GM21723 (cell line): ENCODE results near the gene CRKL.
"Not testable (repeated sequence)": the region's sequence is repeated elsewhere in the genome, so short reads cannot be mapped to it uniquely, and the experiment has no call there.

ENCODE experiments used
- ATAC-seq: cut with Tn5 transposase; IDR thresholded peaks from one replicate; pipeline ENCODE4 v1.9.1; 2021; ENCODE audit warnings: mild to moderate bottlenecking, moderate library complexity; ENCODE audit not compliant: unreplicated experiment

CRKL gene

DNA sequence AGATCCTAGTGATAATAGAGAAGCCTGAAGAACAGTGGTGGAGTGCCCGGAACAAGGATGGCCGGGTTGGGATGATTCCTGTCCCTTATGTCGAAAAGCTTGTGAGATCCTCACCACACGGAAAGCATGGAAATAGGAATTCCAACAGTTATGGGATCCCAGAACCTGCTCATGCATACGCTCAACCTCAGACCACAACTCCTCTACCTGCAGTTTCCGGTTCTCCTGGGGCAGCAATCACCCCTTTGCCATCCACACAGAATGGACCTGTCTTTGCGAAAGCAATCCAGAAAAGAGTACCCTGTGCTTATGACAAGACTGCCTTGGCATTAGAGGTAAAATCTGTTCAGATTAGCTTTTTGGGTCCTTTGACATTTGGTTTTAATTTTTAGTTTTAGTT is 16.7 kb downstream of the CRKL start:
- no peak for ATAC-seq

DNA sequence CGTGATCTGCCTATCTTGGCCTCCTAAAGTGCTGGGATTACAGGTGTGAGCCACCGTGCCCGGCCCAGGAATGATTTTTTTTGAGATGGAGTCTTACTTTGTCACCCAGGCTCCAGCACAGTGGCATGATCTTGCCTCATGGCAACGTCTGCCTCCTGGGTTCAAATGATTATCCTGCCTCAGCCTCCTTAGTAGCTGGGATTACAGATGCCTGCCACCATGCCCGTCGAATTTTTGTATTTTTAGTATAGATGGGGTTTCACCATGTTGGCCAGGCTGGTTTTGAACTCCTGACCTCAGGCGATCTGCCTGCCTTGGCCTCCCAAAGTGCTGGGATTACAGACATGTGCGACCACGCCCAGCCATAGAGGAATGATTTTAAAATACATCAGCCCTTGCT is 17.8 kb downstream of the CRKL start:
- not testable (repeated sequence) for ATAC-seq

DNA sequence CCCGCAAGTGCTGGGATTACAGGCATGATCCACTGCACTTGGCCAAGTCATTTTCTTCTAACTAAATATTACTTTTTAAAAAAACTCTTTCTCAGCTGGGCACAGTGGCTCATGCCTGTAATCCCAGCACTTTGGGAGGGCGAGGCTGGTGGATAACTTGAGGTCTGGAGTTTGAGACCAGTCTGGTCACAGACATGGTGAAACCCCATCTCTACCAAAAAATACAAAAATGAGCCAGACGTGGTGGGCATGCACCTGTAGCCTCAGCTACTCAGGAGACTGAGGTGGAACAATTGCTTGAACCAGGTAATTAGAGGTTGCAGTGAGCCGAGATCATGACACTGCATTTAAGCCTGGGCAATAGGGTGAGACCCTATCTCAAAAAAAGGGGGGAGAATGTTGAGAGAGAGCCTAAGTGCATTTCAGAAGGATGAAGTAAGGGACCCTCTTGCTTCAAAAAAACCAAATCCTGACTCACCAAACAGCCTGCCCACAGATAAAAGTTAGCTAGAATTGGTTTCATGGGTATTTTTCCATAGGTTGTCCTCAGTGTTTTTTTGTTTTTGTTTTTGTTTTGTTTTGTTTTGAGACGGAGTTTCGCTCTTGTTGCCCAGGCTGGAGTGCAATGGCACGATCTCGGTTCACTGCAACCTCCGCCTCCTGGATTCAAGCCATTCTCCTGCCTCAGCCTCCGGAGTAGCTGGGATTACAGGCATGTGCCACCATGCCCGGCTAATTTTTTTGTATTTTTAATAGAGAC is 18.8 kb downstream of the CRKL start:
- not testable (repeated sequence) for ATAC-seq

DNA sequence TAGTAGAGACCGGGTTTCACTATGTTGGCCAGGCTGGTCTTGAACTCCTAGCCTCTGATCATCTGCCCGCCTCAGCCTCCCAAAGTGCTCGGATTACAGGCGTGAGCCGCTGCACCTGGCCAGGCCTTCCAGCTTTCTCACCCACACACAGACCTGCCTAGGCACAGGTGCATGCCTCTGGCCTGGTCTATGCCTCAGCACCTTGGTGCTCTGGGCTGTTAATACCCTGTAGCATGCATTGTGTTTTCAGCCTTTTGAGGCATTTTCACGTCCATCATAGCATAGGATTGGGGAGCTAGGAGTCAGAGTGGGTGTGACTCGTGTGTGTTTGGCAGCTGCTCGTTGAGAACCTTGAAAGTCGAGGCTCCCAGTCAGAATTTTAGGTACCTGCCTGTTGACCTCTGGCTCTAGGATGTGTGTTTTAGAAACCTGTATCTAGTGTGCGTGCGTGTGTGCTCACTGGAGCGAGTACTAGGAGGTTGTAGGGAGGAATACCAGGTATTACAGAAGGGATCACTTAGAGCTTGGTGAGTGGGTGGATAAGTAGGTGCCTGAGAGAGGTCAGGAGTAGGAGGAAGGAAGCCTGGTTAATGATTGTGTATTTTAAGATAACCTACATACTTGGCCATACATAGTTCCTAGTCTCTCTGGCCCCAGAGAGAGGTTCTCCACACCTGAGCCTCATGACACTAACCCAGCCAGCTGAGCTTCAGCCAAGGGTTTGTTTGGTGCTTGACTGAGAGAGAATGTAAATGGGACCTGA is 20.0 kb downstream of the CRKL start:
- ATAC-seq = no peak

DNA sequence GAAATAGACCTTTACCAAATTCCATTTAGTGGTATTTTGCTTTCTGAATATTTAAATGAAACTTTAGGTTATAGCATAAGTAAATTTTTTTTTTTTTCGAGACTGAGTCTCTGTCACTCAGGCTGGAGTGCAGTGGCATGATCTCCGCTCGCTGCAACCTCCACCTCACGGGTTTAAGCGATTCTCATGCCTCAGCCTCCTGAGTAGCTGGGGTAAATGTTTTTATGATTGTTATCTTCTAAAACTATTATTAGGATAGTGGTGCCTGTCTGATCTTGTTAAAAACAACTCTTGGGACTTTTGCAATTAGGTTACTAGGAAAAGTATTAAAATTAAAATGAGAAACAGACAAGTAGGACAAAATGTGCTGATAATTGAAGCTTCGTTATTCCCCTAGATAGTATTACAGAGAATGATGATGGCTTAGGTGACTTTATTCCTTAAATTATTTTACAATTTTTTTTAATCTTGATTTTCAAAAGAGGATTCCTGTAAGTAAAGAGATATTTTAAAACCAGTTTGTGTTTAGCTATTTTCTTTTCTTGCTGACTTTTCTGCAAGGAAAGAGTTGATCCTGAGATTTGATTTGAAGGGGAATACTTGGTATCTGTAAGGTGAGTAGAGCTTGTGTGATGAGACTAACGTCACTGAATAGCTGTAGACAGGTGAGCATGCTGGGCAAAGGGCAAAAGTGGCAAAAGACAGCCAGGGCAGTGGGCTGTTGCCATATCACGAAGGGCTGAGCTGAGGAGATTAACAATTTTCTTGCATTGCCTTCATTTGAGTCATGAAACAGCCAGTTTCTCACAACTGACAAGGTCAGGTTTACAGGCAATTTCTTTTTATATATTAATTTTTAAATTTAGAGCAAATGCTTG is 20.8 kb downstream of the CRKL start:
- ATAC-seq = no peak

DNA sequence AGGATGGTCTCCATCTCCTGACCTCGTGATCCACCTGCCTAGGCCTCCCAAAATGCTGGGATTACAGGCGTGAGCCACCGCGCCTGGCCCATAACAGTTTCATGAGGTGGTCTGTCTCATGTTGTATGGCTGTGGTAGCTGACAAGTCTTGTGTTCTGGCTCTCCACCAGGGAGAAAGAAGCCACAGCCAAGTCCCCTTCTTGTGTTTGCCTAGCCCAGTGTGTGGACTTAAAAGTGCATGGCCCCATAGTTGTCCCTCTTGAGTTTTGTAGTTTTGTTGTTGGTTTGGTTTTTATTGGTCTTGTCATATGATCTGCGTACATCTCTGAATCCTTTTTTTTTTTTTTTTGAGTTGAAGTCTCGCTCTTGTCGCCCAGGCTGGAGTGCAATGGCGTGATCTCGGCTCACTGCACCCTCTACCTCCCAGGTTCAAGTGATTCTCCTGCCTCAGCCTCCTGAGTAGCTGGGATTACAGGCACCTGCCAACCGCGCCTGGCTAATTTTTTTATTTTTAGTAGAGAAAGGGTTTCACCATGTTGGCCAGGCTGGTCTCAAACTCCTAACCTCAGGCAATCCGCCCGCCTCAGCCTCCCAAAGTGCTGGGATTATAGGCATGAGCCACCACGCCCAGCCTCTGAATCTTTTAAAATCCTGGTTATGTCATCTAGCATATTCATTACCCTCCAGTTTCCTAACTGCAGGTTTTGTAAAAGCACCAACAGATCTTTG is 22.4 kb downstream of the CRKL start:
- not testable (repeated sequence) for ATAC-seq

DNA sequence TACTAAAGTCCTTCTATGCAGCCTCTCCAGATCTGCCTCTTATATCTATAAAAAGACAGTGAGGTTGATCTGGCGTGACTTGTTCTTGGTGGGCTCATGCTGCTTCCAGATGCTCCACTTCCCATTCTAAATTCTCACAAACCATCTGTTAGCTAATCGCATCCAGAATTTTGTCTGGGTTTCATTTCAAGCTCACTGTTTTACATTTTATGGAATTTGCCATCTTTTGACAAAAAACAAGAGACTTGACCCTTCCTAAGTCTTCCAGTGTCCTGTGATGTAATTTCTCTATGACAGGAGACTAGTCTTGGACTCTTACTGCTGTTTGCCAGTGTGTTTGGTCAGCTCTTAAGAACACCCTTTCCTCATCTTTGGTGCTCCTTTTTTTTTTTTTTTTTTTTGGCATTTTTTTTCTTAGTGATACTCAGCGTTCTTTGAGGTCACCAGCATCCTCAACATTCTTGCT is 23.0 kb downstream of the CRKL start:
- ATAC-seq = no peak

DNA sequence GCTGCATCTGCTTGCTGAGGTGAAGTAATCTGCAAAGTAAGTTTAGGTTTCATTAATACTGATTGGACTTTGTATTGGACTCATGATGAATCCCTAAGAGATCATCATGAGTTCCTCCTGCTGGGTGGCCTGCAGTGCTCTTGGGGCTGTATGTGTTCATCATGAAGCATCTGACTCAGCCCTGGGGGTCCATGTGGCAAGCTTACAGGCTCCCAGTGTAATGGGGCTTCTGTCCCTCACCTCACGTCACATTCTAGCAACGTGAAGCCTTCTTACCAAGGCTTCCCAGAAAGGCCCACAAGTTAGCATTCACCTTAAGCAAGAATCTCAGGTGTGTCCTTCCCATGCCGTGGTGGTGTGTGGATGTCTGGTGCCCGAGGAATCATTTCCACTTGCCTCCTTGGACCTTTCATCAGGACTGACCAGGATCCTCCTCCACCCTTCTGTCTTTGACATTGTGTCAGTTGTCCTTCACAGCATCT is 23.7 kb downstream of the CRKL start:
- no peak for ATAC-seq

DNA sequence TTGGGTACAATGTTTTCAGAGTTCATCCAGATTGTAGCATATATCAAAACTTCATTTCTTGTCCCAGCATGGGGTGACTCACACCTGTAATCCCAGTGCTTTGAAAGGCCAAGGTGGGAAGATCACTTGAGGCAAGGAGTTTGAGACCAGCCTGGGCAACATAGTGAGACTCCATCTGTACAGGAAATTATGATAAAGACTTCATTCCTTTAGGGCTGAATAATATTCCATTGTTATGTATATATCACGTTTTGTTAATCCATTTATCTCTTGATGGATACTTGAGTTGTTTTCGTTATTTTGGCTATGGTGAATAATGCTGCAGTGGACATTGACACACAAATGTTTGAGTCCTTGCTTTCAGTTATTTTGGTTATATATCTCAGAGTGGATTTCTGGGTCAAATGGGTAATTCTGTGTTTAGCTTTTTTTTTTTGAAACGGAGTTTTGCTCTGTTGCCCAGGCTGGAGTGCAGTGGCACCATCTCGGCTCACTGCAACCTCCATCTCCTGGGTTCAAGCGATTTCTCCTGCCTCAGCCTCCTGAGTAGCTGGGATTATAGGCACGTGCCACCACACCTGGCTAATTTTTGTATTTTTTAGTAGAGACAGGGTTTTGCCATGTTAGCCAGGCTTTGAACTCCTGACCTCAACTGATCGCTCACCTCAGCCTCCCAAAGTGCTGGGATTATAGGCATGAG is 25.1 kb downstream of the CRKL start:
- ATAC-seq = not testable (repeated sequence)

DNA sequence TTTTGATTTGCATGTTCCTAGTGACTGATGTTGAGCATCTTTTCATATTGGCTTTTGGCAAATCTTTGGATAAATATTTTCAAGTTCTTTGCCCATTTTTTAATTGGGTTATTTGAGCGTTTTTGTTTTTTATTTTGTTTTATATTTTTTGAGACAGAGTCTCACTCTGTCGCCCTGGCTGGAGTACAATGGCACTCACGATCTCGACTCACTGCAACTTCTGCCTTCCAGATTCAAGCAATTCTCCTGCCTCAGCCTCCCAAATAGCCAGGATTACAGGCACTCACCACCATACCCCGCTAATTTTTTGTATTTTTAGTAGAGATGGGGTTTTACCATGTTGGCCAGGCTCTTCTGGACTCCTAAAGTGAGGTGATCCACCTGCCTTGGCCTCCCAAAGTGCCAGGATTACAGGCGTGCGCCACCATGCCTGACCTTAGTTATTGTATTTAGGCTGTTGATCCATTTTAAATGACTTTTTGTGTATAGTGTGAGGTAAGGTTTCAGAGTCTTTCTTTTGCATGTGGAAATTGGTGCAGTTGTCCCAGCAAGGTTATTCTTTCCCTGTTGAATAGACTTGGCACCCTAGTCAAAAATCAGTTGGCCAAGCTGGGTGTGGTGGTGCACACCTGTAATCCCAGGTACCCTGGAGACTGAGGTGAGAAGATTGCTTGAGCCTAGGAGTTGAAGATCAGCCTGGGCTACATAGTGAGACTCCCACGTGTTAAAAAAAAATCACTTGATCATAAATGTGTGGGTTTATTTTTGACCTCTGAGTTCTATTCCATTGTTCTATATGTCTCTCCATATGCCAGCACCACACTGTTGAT is 26.1 kb downstream of the CRKL start:
- no peak for ATAC-seq

DNA sequence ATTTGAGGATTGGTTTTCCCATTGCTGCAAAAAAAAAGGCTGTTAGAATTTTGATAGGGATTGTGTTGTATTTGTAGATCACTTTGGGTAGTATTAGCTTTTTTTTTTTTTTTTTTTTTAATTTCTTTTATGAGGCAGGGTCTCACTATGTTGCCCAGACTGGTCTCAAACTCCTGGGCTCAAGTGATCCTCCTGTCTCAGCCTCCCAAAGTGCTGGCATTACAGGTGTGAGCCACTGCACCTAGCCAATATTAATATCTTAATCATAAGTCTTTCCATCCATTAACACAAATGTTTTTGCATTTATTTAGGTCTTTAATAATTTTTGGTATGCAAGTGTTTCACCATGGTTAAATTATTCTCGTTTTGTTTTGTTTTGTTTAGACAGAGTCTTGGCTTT is 26.8 kb downstream of the CRKL start:
- no peak for ATAC-seq

DNA sequence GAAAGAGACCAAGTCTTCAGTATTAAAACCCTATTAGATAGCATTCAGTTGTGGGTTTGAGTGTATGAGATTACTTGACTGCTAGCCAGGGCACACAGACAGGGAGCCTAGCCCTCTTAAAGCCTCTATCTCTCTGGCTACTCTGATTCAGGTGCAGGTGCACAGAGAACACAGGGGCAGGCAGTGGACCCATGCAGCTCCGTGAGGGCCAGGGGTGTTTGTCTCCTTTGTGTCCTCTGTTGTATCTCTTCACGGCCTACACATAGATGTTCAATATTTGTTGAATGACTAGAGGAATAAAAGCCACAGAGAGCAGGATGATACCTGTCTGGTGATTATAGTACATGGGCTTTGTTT is 28.3 kb downstream of the CRKL start:
- ATAC-seq = no peak

DNA sequence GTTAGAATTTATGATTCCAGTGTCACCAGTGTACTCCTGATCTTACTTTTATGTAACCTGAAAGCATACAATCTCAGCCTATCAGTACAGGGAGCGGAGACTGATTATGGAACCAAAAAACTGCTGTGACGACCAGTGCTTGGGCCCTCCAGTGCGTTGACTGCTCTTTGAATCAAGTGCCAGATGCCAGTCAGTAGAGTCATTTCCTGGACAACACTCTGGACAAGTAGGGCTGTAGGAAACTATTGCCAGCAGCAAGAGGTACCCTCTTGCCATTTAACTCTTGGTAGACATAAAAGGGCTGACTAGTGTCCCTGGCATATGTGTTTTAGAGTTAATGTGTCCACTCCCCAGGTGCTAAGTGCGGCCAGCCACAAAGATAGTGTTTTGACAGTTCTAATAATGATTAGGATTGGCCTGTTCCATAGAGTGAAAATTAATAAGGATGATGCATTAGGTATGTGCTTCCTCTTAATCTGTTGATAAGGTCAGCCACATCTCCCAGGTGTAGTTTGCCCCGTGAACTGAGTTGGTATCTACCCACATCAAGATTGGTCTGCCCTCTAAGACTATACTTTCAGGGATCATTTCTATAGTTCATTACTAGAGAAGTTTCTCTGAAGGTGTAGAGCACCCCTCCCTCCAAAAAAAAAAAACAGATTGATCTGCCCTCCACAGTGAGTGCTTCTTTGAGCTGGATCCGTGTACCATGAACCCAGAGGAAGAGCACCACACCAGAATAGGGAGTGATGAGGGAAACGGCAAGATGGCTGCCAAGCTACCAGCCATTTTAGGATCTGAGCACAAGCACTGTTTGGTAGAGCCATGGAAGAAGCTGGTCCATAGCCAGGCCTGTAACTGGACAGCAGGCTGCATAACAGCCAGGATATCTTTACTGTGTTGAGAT is 29.1 kb downstream of the CRKL start:
- no peak for ATAC-seq

DNA sequence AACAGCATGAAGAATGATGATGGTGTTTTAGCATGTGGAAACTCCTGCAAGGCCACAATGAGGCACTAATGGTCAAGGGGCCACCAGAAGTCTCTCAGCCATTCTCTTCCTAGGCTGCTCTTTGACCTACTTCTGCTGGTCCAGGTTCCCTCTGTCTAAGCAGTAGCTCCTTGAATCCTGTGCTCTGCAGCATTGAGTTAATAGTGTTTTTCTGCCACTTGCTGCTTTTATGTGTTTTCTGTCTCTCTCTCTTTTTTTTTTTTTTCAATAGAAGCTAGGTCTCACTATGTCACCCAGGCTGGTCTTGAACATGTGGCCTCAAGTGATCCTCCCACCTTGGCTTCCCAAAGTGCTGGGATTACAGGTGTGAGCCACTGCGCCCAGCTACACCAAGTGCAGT is 29.8 kb downstream of the CRKL start:
- no peak for ATAC-seq

DNA sequence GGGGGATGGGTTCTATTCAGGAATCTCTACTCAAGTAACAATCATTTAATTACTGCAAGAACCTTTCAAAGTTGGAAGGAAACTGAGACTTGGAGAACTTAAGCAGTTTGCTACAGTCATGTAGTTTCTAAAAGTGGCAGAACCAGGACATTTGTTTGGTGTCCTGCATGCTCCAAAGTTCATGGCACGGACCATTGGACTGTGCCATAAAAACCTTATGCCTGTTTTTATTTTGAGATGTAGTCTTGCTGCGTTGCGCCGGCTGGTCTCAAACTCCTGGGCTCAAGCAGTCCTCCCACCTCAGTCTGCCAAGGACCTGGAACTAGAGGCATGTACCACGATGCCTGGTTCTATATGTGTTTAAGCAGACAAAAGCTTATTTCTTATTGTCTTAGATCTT is 31.2 kb downstream of the CRKL start:
- ATAC-seq = no peak

DNA sequence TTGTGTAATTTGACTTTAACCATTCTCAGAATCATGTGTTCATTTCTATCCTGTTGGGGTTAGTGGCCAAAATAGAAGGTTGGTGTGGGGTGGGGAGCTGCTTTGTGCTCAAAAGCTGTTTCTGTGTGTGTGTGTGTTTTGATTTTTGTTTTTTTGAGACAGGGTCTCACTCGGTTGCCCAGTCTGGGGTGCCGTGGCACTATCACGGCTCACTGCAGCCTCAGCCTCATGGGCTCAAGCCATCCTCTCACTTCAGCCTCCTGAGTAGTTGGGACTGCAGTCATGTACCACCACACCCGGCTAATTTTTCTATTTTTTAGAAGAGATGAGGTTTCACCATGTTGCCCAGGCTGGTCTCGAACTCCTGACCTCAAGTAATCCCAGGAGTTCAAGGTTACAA is 31.8 kb downstream of the CRKL start:
- ATAC-seq = no peak

DNA sequence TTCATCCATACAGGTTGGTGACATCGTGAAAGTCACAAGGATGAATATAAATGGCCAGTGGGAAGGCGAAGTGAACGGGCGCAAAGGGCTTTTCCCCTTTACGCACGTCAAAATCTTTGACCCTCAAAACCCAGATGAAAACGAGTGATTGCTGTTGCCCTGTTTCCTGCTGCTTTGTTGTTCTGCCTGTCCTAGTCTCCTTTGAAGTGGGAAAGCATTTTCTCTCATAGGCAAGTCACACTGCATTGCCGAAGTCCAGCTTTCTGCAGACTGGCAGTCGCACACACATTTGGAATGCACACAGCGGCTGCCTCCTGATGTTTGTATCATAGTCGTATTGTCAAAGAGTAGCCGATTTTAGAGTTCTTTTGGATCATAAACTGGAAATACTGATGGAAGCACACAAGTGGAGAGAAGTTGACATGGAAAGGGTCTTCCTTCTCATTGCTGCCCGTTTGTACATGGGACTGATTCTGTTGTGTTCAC is 32.5 kb downstream of the CRKL start:
- ATAC-seq = no peak
